SK-N-SH (cell line): ENCODE measurements around the gene SARDH. TPM values are rescaled to one million over a fixed set of nuclear protein-coding genes. Genes with fewer than 3 reads are reported as not detected.

ENCODE experiments used
- CTCF ChIA-PET: fragments of 300-600, 350-600 bp; formaldehyde crosslinking; extraction: SDS; loops from one replicate; lab custom pipeline; 2021; lab: Yijun Ruan, JAX
- POLR2A ChIA-PET: fragments of 350-600 bp; sonication (Branson Sonifier 250); formaldehyde crosslinking; extraction: SDS; loops from one replicate; lab custom pipeline; 2020; ENCODE audit warnings: antibody characterized with exemption, inconsistent platforms; lab: Yijun Ruan, JAX
- DNase-seq: peaks from one replicate; pipeline ENCODE4 v3.0.0; 2012
- H2AFZ ChIP-seq: fragments of 200-600 bp; sonication (generic); 2 replicates; pipeline ENCODE4 v1.8.1; 2016; ENCODE audit warnings: antibody characterized with exemption, mild to moderate bottlenecking, low read depth
- H3F3A ChIP-seq: fragments of 200-600 bp; sonication (generic); replicated peaks from 2 replicates; pipeline ENCODE3; 2016; ENCODE audit warnings: antibody characterized with exemption, mild to moderate bottlenecking; ENCODE audit not compliant: insufficient read depth
- H3K27ac ChIP-seq, 2 experiments: fragments of 200-500 bp in 1 of 2; fragments of 200-600 bp in 1 of 2; sonication (Bioruptor generic) in 1 of 2; sonication (generic), shearing (Covaris generic) in 1 of 2; 2 replicates each; pipeline versions ENCODE4 v1.5.1 to v1.6.1; 2014 to 2016; ENCODE audit warnings: low read depth in 2 of 2, inconsistent platforms in 1 of 2, low read length in 1 of 2, mild to moderate bottlenecking in 1 of 2, mixed read lengths in 1 of 2
- H3K27me3 ChIP-seq: fragments of 200-600 bp; sonication (generic), shearing (Covaris generic); 2 replicates; pipeline ENCODE4 v1.6.1; 2016; ENCODE audit warnings: mixed run types; ENCODE audit not compliant: insufficient read depth
- H3K36me3 ChIP-seq, 2 experiments: fragments of 200-500 bp in 1 of 2; fragments of 200-600 bp in 1 of 2; sonication (Bioruptor generic) in 1 of 2; sonication (generic) in 1 of 2; replicated peaks in 1 of 2; 2 replicates each; pipeline versions ENCODE3 to v1.5.1; 2014 to 2016; ENCODE audit warnings: low read length in 1 of 2, mild to moderate bottlenecking in 1 of 2; ENCODE audit not compliant: insufficient read depth in 2 of 2, control insufficient read depth in 1 of 2
- H3K4me1 ChIP-seq, 2 experiments: fragments of 200-500 bp in 1 of 2; fragments of 200-600 bp in 1 of 2; sonication (Bioruptor generic) in 1 of 2; sonication (generic), shearing (Covaris generic) in 1 of 2; 2 replicates each; pipeline versions ENCODE4 v1.5.1 to v1.6.1; 2014 to 2016; ENCODE audit warnings: low read depth in 1 of 2, low read length in 1 of 2, mixed run types in 1 of 2; ENCODE audit not compliant: insufficient read depth in 2 of 2, control insufficient read depth in 1 of 2
- H3K4me2 ChIP-seq: fragments of 200-600 bp; sonication (generic), shearing (Covaris generic); 2 replicates; pipeline ENCODE4 v1.6.1; 2017; ENCODE audit warnings: mixed run types
- H3K4me3 ChIP-seq, 2 experiments: fragments of 200-500 bp in 1 of 2; fragments of 200-600 bp in 1 of 2; sonication (Bioruptor generic) in 1 of 2; sonication (generic), shearing (Covaris generic) in 1 of 2; 2 replicates each; pipeline versions ENCODE4 v1.5.1 to v1.8.1; 2014 to 2016; ENCODE audit warnings: low read depth in 2 of 2, inconsistent platforms in 1 of 2, low read length in 1 of 2, mild to moderate bottlenecking in 1 of 2, mixed read lengths in 1 of 2, moderate library complexity in 1 of 2
- H3K79me2 ChIP-seq: fragments of 200-600 bp; sonication (generic); 2 replicates; pipeline ENCODE4 v1.8.1; 2017; ENCODE audit warnings: mild to moderate bottlenecking; ENCODE audit not compliant: insufficient read depth
- H3K9ac ChIP-seq: fragments of 200-600 bp; sonication (generic); 2 replicates; pipeline ENCODE4 v1.6.1; 2017; ENCODE audit warnings: mixed run types
- H3K9me2 ChIP-seq: fragments of 200-600 bp; sonication (generic); 2 replicates; pipeline ENCODE4 v1.6.1; 2017; ENCODE audit warnings: mixed run types
- H3K9me3 ChIP-seq: fragments of 200-600 bp; sonication (generic); 2 replicates; pipeline ENCODE4 v1.6.1; 2017; ENCODE audit warnings: mixed run types, mild to moderate bottlenecking, moderate library complexity
- H4K20me1 ChIP-seq: fragments of 200-600 bp; sonication (generic); 2 replicates; pipeline ENCODE4 v1.6.1; 2017; ENCODE audit warnings: mild to moderate bottlenecking, mixed run types; ENCODE audit not compliant: insufficient read depth
- CHD2 ChIP-seq: fragments of 150-350 bp; IDR thresholded peaks from 2 replicates; pipeline ENCODE4 v1.6.1; 2018; ENCODE audit warnings: low read length; ENCODE audit not compliant: partially characterized antibody
- CTCF ChIP-seq: fragments of 200-600 bp; sonication (generic); IDR thresholded peaks from 2 replicates; pipeline ENCODE4 v1.6.1; 2017; ENCODE audit warnings: antibody characterized with exemption, mild to moderate bottlenecking, moderate library complexity
- FOSL2 ChIP-seq: IDR thresholded peaks from 2 replicates; pipeline ENCODE4 v1.4.0; 2012; ENCODE audit warnings: low read depth, mild to moderate bottlenecking, moderate library complexity, borderline replicate concordance
- FOXJ3 ChIP-seq: sonication (generic); formaldehyde crosslinking; IDR thresholded peaks from 2 replicates; pipeline ENCODE4 v1.5.1; 2020; ENCODE audit warnings: mild to moderate bottlenecking, missing genetic modification reagents
- GATA2 ChIP-seq: sonication (generic); formaldehyde crosslinking; IDR thresholded peaks from 2 replicates; pipeline ENCODE4 v1.5.0; 2020; ENCODE audit warnings: mild to moderate bottlenecking, missing genetic modification reagents
- MAX ChIP-seq: IDR thresholded peaks from 2 replicates; pipeline ENCODE4 v1.4.0; 2012; ENCODE audit warnings: low read depth
- NRF1 ChIP-seq: IDR thresholded peaks from 2 replicates; pipeline ENCODE4 v1.6.1; 2012; ENCODE audit warnings: low read depth, mild to moderate bottlenecking, low read length
- PBX3 ChIP-seq: IDR thresholded peaks from 2 replicates; pipeline ENCODE4; 2012
- POLR2AphosphoS5 ChIP-seq: IDR thresholded peaks from 2 replicates; pipeline ENCODE4 v1.6.1; 2012; ENCODE audit warnings: low read depth, low read length
- RAD21 ChIP-seq: IDR thresholded peaks from 2 replicates; pipeline ENCODE4 v1.6.1; 2012; ENCODE audit warnings: mild to moderate bottlenecking, low read length
- RCOR1 ChIP-seq: fragments of 150-350 bp; IDR thresholded peaks from 2 replicates; pipeline ENCODE4 v1.6.1; 2017; ENCODE audit warnings: antibody characterized with exemption, low read length
- RFX5 ChIP-seq: IDR thresholded peaks from 2 replicates; pipeline ENCODE4 v1.6.1; 2012; ENCODE audit warnings: mild to moderate bottlenecking, improper control_type of control experiment, low read length
- RXRA ChIP-seq: IDR thresholded peaks from 2 replicates; pipeline ENCODE4 v1.4.0; 2012; ENCODE audit warnings: low read depth, mild to moderate bottlenecking, borderline replicate concordance
- SIN3A ChIP-seq: IDR thresholded peaks from 2 replicates; pipeline ENCODE4 v1.6.1; 2012; ENCODE audit warnings: low read depth, mild to moderate bottlenecking, low read length, moderate library complexity, borderline replicate concordance
- SMC3 ChIP-seq: IDR thresholded peaks from 2 replicates; pipeline ENCODE4 v1.6.1; 2012; ENCODE audit warnings: low read depth, low read length, improper control_type of control experiment
- TAF1 ChIP-seq: IDR thresholded peaks from 2 replicates; pipeline ENCODE4 v1.6.1; 2012; ENCODE audit warnings: low read depth, mild to moderate bottlenecking, low read length, moderate library complexity, borderline replicate concordance
- TCF12 ChIP-seq: IDR thresholded peaks from 2 replicates; pipeline ENCODE4 v1.4.0; 2012
- YY1 ChIP-seq: IDR thresholded peaks from 2 replicates; pipeline ENCODE4 v1.4.0; 2012; ENCODE audit warnings: low read depth, mild to moderate bottlenecking
- ZBTB33 ChIP-seq: IDR thresholded peaks from 2 replicates; pipeline ENCODE4 v1.4.0; 2012; ENCODE audit warnings: low read depth, borderline replicate concordance
- WGBS: methylation state at CpG from one replicate; pipeline ENCODE4 v1.1.6; 2017; ENCODE audit warnings: low lambda C conversion rate; 5-methylcytosine and 5-hydroxymethylcytosine counted together
- polyA plus RNA-seq, 3 experiments: library from polyadenylated mRNA; depleted of rRNA; stranded (reverse); fragments of >200 nt; gene quantifications; 2 replicates each; pipeline ENCODE4 v1.2.3, GENCODE V29; 2012

Gene SARDH
- polyA plus RNA-seq, 1 of the 3 experiments (the other 2 are of a cell fraction) = 5.9 TPM

GRCh38 chr9:133780962-133781827 lies 43.0 kb upstream of the SARDH start:
- Histone ChIP-seq H3K36me3 (peaks cover 0 to 47% of the 10 kb centered on the region in 2 experiments), H3K4me1 (peaks cover 0 to 23% of the 10 kb centered on the region in 2 experiments; a peak in 1 of 4 replicates), H3K4me2 (no peak overlapping the region), H3K9ac (no peak overlapping the region), H3K79me2 (no peaks in the 10 kb centered on the region), H3K27me3 (no peaks in the 10 kb centered on the region), H3K9me2 (no peaks in the 10 kb centered on the region), H2AFZ (no peak overlapping the region), H3K9me3 (no peaks in the 10 kb centered on the region), H4K20me1 (no peaks in the 10 kb centered on the region), H3F3A (peaks cover 4% of the 10 kb centered on the region), H3K27ac (no peak overlapping the region), H3K4me3 (no peak overlapping the region)
- POLR2A ChIA-PET = interaction anchor here (1.0 kb wide), 1 partner anchor 8 kb away, joined by 3 read pairs; no protein-coding TSS in a partner anchor
- CTCF ChIA-PET = interaction anchor here (0.7 to 7.9 kb wide), 42 partner anchors 7 to 276 kb away, joined by 3 to 235 read pairs (median 5); no protein-coding TSS in a partner anchor
- no peak for DNase-seq
- TF ChIP-seq TCF12 (no peak), RAD21 (no peak), GATA2 (CRISPR knock-in tag) (no peak), FOSL2 (no peak), SIN3A (no peak), RCOR1 (no peak), RFX5 (no peak), CTCF (no peak), FOXJ3 (CRISPR knock-in tag) (no peak), PBX3 (no peak), TAF1 (no peak), NRF1 (no peak), CHD2 (no peak)
- 98% methylated on average over 9 of the region's 15 CpGs for WGBS

- no peak for DNase-seq
- Histone ChIP-seq H3K4me2 (no peak overlapping the region), H4K20me1 (no peaks in the 10 kb centered on the region), H2AFZ (no peak overlapping the region), H3K36me3 (peaks cover 0 to 46% of the 10 kb centered on the region in 2 experiments), H3K4me1 (peaks cover 0 to 23% of the 10 kb centered on the region in 2 experiments; a peak in 1 of 4 replicates), H3F3A (peaks cover 4% of the 10 kb centered on the region), H3K79me2 (no peaks in the 10 kb centered on the region), H3K27ac (no peak overlapping the region), H3K9me3 (no peaks in the 10 kb centered on the region), H3K9ac (no peak overlapping the region), H3K4me3 (no peak overlapping the region), H3K27me3 (no peaks in the 10 kb centered on the region), H3K9me2 (no peaks in the 10 kb centered on the region)
- ChIA-PET POLR2A (interaction anchor here (0.6 kb wide), 2 partner anchors 9 to 130 kb away, joined by 3 to 4 read pairs; no protein-coding TSS in a partner anchor), CTCF (interaction anchor here (0.9 to 7.9 kb wide), 15 partner anchors 11 to 220 kb away, joined by 3 to 235 read pairs (median 4); no protein-coding TSS in a partner anchor)
- 94% methylated on average over 12 of the region's 15 CpGs for WGBS
- no peak for TF ChIP-seq SMC3
- no peak for TF ChIP-seq ZBTB33
- no peak for TF ChIP-seq RAD21
- TF ChIP-seq MAX = no peak
- TF ChIP-seq POLR2AphosphoS5 = no peak
- no peak for TF ChIP-seq YY1
- TF ChIP-seq RXRA = no peak
- no peak for TF ChIP-seq CHD2
These were observed 42.3 kb upstream of the SARDH start for GRCh38 chr9:133780404-133780945.
